HFFc6 (cell line): ENCODE data around the gene HEMK1. TPM values are rescaled to one million over a fixed set of nuclear protein-coding genes. Genes with fewer than 3 reads are reported as not detected.

ENCODE experiments used
- DNase-seq: peaks from one replicate; pipeline ENCODE4 v3.0.0-alpha.2; 2018
- H3K27ac Mint-ChIP-seq: 2 replicates; pipeline ENCODE4 v1.8.0; 2020; ENCODE audit warnings: mild to moderate bottlenecking, mixed read lengths
- H3K27me3 Mint-ChIP-seq: 2 replicates; pipeline ENCODE4 v1.8.0; 2021; ENCODE audit warnings: mild to moderate bottlenecking, moderate library complexity, mixed read lengths; ENCODE audit not compliant: insufficient read depth
- H3K36me3 Mint-ChIP-seq: 2 replicates; pipeline ENCODE4 v1.8.0; 2021; ENCODE audit warnings: low read depth, mixed read lengths
- H3K4me1 Mint-ChIP-seq: 2 replicates; pipeline ENCODE4 v1.8.0; 2020; ENCODE audit warnings: low read depth, mixed read lengths
- H3K4me3 Mint-ChIP-seq: 2 replicates; pipeline ENCODE4 v1.8.0; 2020; ENCODE audit warnings: mild to moderate bottlenecking, moderate library complexity, mixed read lengths
- H3K9me3 Mint-ChIP-seq: 2 replicates; pipeline ENCODE4 v1.8.0; 2020; ENCODE audit warnings: mild to moderate bottlenecking, mixed read lengths
- total RNA-seq, 6 experiments: library from RNA; stranded (reverse); fragmentation: NEBNext Ultra II Directional; extraction: Animal tissue kit (Norgen Biotek cat#: 25700); gene quantifications; 2 replicates in 1 of 6; 3 replicates in 5 of 6; pipeline ENCODE4 v1.2.3, GENCODE V29; 2021
- TF ChIP-seq, protein P1 (sequence below): fragments of 200-600 bp; sonication (generic); IDR thresholded peaks from 2 replicates; pipeline ENCODE4 v1.5.0; 2021; ENCODE audit warnings: antibody characterized with exemption, mild to moderate bottlenecking

Gene HEMK1
- total RNA-seq, 6 experiments from 2014 or later, result 17.9 to 20.7 (median 19.2) TPM

DNA sequence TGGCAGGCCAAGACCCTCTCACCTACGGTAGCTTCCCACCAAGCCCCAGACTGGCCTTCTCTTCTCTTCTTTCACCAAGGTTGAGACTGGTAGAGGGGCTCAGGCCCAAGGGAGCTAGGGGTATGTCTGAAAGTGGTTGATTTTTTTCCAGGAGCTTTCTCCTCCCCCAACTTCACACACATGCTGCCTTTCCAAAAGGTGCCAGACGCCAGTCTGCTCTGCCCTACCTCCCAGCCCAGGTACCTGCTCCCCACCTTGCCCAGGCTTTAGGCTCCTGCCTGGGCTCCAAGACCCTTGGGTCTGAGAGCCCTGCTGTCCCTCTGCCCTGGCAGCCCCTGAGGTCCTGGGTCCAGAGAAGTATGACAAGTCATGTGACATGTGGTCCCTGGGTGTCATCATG lies 76.1 kb downstream of the HEMK1 start:
- Mint-ChIP-seq H3K36me3 (peaks cover 6% of the 10 kb centered on the region), H3K9me3 (no peaks in the 10 kb centered on the region)

More for the DNA sequence above, 76.1 kb downstream of the HEMK1 start:
- TF ChIP-seq, protein P1, sequence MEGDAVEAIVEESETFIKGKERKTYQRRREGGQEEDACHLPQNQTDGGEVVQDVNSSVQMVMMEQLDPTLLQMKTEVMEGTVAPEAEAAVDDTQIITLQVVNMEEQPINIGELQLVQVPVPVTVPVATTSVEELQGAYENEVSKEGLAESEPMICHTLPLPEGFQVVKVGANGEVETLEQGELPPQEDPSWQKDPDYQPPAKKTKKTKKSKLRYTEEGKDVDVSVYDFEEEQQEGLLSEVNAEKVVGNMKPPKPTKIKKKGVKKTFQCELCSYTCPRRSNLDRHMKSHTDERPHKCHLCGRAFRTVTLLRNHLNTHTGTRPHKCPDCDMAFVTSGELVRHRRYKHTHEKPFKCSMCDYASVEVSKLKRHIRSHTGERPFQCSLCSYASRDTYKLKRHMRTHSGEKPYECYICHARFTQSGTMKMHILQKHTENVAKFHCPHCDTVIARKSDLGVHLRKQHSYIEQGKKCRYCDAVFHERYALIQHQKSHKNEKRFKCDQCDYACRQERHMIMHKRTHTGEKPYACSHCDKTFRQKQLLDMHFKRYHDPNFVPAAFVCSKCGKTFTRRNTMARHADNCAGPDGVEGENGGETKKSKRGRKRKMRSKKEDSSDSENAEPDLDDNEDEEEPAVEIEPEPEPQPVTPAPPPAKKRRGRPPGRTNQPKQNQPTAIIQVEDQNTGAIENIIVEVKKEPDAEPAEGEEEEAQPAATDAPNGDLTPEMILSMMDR, result no peak
- DNase-seq, result no peak
- Mint-ChIP-seq H3K27ac (no peak overlapping the region), H3K4me3 (no peak overlapping the region), H3K27me3 (peaks cover 2% of the 10 kb centered on the region; the same call in 1 of the 2 replicates), H3K4me1 (peaks cover 14% of the 10 kb centered on the region)

Other genes starting within 250 kb of the HEMK1 start
- 10 to 100 TPM; 39.4 to 54.9 (median 47.6) TPM for gene HYAL2, start 246.8 kb upstream of the HEMK1 start, total RNA-seq
- 10 to 100 TPM; 23.9 to 34.2 (median 26.8) TPM for gene TUSC2, start 241.3 kb upstream of the HEMK1 start, total RNA-seq
- gene RASSF1, start 228.7 kb upstream of the HEMK1 start, total RNA-seq, result 10 to 100 TPM; 30.9 to 37.0 (median 34.1) TPM
- 1 to 10 TPM in 2 of 6 experiments, under 1 TPM in 3, not detected in 1; 0.78 to 1.3 (median 0.83) TPM for gene ZMYND10, start 223.8 kb upstream of the HEMK1 start, total RNA-seq
- gene NPRL2, start 218.7 kb upstream of the HEMK1 start, total RNA-seq, result 10 to 100 TPM; 12.3 to 18.7 (median 17.4) TPM
- 10 to 100 TPM; 20.5 to 25.2 (median 24.0) TPM for gene CYB561D2, start 218.7 kb upstream of the HEMK1 start, total RNA-seq
- 10 to 100 TPM; 51.7 to 65.7 (median 54.4) TPM for gene TMEM115, start 210.0 kb upstream of the HEMK1 start, total RNA-seq
- under 1 TPM in 1 of 6 experiments, not detected in 5; 0.09 TPM for gene CACNA2D2, start 65.9 kb upstream of the HEMK1 start, total RNA-seq
- gene C3orf18, start 1.8 kb upstream of the HEMK1 start, total RNA-seq, result 10 to 100 TPM; 12.9 to 15.5 (median 14.2) TPM
- 1 to 10 TPM in 2 of 6 experiments, under 1 TPM in 4; 0.84 to 1.4 (median 0.95) TPM for gene CISH, start 42.3 kb downstream of the HEMK1 start, total RNA-seq
- gene MAPKAPK3, start 47.6 kb downstream of the HEMK1 start, total RNA-seq, result 10 to 100 TPM; 60.5 to 65.5 (median 62.8) TPM
- gene DOCK3, start 105.4 kb downstream of the HEMK1 start, total RNA-seq, result under 1 TPM; 0.14 to 0.26 (median 0.22) TPM